ENCODE data around the gene C2CD4D.

The C2CD4D gene

GRCh38 chr1:151806170-151806569, 33.5 kb downstream of the C2CD4D start:
- H3K4me3 ChIP-seq (ENCODE audit: low read depth, low read length), result no peak overlapping the region
- TF ChIP-seq CTCF (IDR thresholded peaks at IDR 0.05; ENCODE audit: borderline replicate concordance, insufficient read depth, low read depth, low read length), result no peak

GRCh38 chr1:151805066-151805820, 34.4 kb downstream of the C2CD4D start, which contains the start of gene LINGO4:
Gene LINGO4 (minus strand): TSS chr1:151805419. CDS start chr1:151802704, 2,715 bp downstream.
- no peak within 1 kb of the TSS for H3K4me3 ChIP-seq (ENCODE audit: low read depth, low read length)
- no peak for TF ChIP-seq CTCF (IDR thresholded peaks at IDR 0.05; ENCODE audit: borderline replicate concordance, insufficient read depth, low read depth, low read length)

- H3K4me3 ChIP-seq (ENCODE audit: low read depth, low read length), result no peak overlapping the region
- TF ChIP-seq CTCF (IDR thresholded peaks at IDR 0.05; ENCODE audit: borderline replicate concordance, insufficient read depth, low read depth, low read length), result no peak
These were observed 35.7 kb downstream of the C2CD4D start for GRCh38 chr1:151803915-151804314.

GRCh38 chr1:151803164-151803563, 36.5 kb downstream of the C2CD4D start:
- no peak for TF ChIP-seq CTCF (IDR thresholded peaks at IDR 0.05; ENCODE audit: borderline replicate concordance, insufficient read depth, low read depth, low read length)
- H3K4me3 ChIP-seq (ENCODE audit: low read depth, low read length), result no peak overlapping the region

GRCh38 chr1:151802372-151802771, 37.2 kb downstream of the C2CD4D start:
- no peak for TF ChIP-seq CTCF (IDR thresholded peaks at IDR 0.05; ENCODE audit: borderline replicate concordance, insufficient read depth, low read depth, low read length)
- no peak overlapping the region for H3K4me3 ChIP-seq (ENCODE audit: low read depth, low read length)

- no peak for TF ChIP-seq CTCF (IDR thresholded peaks at IDR 0.05; ENCODE audit: borderline replicate concordance, insufficient read depth, low read depth, low read length)
- no peak overlapping the region for H3K4me3 ChIP-seq (ENCODE audit: low read depth, low read length)
These were observed 37.8 kb downstream of the C2CD4D start for GRCh38 chr1:151801846-151802245.

GRCh38 chr1:151801310-151801820, 38.3 kb downstream of the C2CD4D start:
- TF ChIP-seq CTCF (IDR thresholded peaks at IDR 0.05; ENCODE audit: borderline replicate concordance, insufficient read depth, low read depth, low read length), result no peak
- no peak overlapping the region for H3K4me3 ChIP-seq (ENCODE audit: low read depth, low read length)
